ENCODE measurements around the gene TSPAN31. TPM values are rescaled to one million over a fixed set of nuclear protein-coding genes. Genes with fewer than 3 reads are reported as not detected.

TSPAN31 gene
- polyA plus RNA-seq, 3 donors, result 30.1 to 38.8 (median 36.2) TPM

GRCh38 chr12:57732726-57733593 lies 11.9 kb upstream of the TSPAN31 start:
- WGBS, 3 donors, result 79 to 84% (median 80%) methylated on average over 11 of the region's 11 CpGs

GRCh38 chr12:57733928-57734327 lies 10.9 kb upstream of the TSPAN31 start:
- WGBS, 3 donors, result 75 to 88% (median 84%) methylated on average over 6 of the region's 6 CpGs
- H3K27ac ChIP-seq (ENCODE audit: low read depth, low read length), result no peak overlapping the region

More at GRCh38 chr12:57732726-57733593, 11.9 kb upstream of the TSPAN31 start:
- no peak overlapping the region for H3K27ac ChIP-seq (ENCODE audit: low read depth, low read length)

GRCh38 chr12:57734591-57734990 lies 10.2 kb upstream of the TSPAN31 start:
- no peak overlapping the region for H3K27ac ChIP-seq (ENCODE audit: low read depth, low read length)
- WGBS, 3 donors, result 76 to 86% (median 82%) methylated on average over 4 of the region's 4 CpGs

GRCh38 chr12:57735198-57735855 lies 9.5 kb upstream of the TSPAN31 start:
- WGBS, 3 donors, result 11 to 44% (median 32%) methylated on average over 8 of the region's 8 CpGs
- H3K27ac ChIP-seq (ENCODE audit: low read depth, low read length), result no peak overlapping the region

GRCh38 chr12:57735952-57736740 lies 8.7 kb upstream of the TSPAN31 start:
- no peak overlapping the region for H3K27ac ChIP-seq (ENCODE audit: low read depth, low read length)
- WGBS, 3 donors, result 5 to 45% (median 27%) methylated on average over 48 to 49 of the region's 49 CpGs

GRCh38 chr12:57736741-57737466 lies 7.9 kb upstream of the TSPAN31 start:
- 9 to 47% (median 42%) methylated on average over 30 to 31 of the region's 31 CpGs for WGBS, 3 donors
- no peak overlapping the region for H3K27ac ChIP-seq (ENCODE audit: low read depth, low read length)

- WGBS, 3 donors, result 13 to 45% (median 33%) methylated on average over 63 to 109 of the region's 110 CpGs
- H3K27ac ChIP-seq (ENCODE audit: low read depth, low read length), result no peak overlapping the region
These were observed 7.1 kb upstream of the TSPAN31 start for GRCh38 chr12:57737467-57738460.

GRCh38 chr12:57738661-57739237 lies 6.1 kb upstream of the TSPAN31 start, which contains the start of gene AGAP2:
AGAP2 (minus strand) TSS chr12:57738742; CDS start chr12:57738246, 496 bp downstream.
- H3K27ac ChIP-seq (ENCODE audit: low read depth, low read length), result no peak within 1 kb of the TSS
- WGBS, 3 donors, result 8 to 44% (median 33%) methylated on average over 30 to 36 of the region's 36 CpGs

- 13 to 52% (median 37%) methylated on average over 7 of the region's 7 CpGs for WGBS, 3 donors
- no peak overlapping the region for H3K27ac ChIP-seq (ENCODE audit: low read depth, low read length)
These were observed 5.5 kb upstream of the TSPAN31 start for GRCh38 chr12:57739387-57739786.

- 36 to 61% (median 59%) methylated on average over 10 of the region's 10 CpGs for WGBS, 3 donors
- H3K27ac ChIP-seq (ENCODE audit: low read depth, low read length), result no peak overlapping the region
These were observed 4.8 kb upstream of the TSPAN31 start for GRCh38 chr12:57739914-57740538.

- WGBS, 3 donors, result 42 to 67% (median 44%) methylated on average over 5 of the region's 5 CpGs
These were observed 4.0 kb upstream of the TSPAN31 start for GRCh38 chr12:57740656-57741412.

GRCh38 chr12:57741413-57741789 lies 3.4 kb upstream of the TSPAN31 start:
- H3K27ac ChIP-seq (ENCODE audit: low read depth, low read length), result no peak overlapping the region
- 24 to 75% (median 50%) methylated on average over 1 of the region's 1 CpG for WGBS, 3 donors

More at GRCh38 chr12:57740656-57741412, 4.0 kb upstream of the TSPAN31 start:
- H3K27ac ChIP-seq (ENCODE audit: low read depth, low read length), result no peak overlapping the region

- H3K27ac ChIP-seq (ENCODE audit: low read depth, low read length), result no peak overlapping the region
- WGBS, 3 donors, result 38 to 49% (median 39%) methylated on average over 14 of the region's 14 CpGs
These were observed 2.7 kb upstream of the TSPAN31 start for GRCh38 chr12:57741844-57742738.

GRCh38 chr12:57743769-57744168 lies 1.1 kb upstream of the TSPAN31 start:
- H3K27ac ChIP-seq (ENCODE audit: low read depth, low read length), result no peak overlapping the region
- WGBS, 3 donors, result 78 to 84% (median 79%) methylated on average over 2 of the region's 2 CpGs
